Activated T-helper 9 cell treated with anti-CD3 and anti-CD28 coated beads, Interleukin-2, amount 50 U/mL, for 16 hours (primary cell): ENCODE measurements around the gene KCNK1.
"Not testable (repeated sequence)": the region's sequence is repeated elsewhere in the genome, so short reads cannot be mapped to it uniquely, and the experiment has no call there.

Source experiments
- DNase-seq: peaks from one replicate; pipeline ENCODE4 v3.0.0-alpha.2; 2020; ENCODE audit warnings: low read depth

The KCNK1 gene

DNA sequence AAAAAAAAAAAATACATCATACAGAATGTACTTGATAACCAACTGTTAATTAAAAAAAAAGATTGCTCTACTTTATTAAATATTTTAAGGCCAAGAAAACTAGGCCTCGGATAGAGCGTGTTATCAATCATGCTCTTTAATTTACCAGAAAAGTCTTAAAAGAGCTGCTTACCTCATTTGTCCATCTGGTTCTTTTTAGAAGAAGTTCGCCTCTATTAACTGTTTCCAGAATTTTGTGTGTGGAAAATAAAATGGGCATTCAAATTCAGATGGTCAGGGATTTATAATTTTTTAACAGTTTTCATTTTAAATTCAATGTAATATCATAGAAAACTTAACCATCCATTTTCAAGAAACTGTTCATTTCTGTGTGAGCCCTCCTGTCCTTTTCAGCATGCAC lies 53.8 kb downstream of the KCNK1 start:
- DNase-seq, result no peak

- no peak for DNase-seq
Observed at GRCh38 chr1:233668146-233668724, 54.3 kb downstream of the KCNK1 start.

DNA sequence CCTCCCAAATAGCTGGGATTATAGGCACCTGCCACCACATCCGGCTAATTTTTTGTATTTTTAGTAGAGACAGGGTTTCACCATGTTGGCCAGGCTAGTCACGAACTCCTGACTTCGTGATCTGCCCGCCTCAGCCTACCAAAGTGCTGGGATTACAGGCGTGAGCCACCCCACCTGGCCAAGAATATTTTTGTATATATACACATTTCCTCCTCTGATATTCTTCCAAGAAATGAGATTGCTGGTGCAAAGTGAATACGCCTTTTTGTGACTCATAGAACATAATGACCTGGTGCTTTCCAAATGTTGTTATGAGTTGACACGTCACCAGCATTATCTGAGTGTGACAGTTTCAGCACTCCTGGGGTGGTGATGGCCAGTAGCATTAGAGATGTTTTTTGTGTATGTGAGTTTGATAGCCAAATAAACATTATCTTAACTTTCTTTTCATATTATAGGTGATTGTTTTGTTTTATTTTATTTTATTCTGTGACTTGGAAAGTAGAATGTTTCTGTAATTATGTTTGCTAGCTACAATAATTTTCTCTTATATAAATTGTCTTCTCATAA lies 54.9 kb downstream of the KCNK1 start:
- no peak for DNase-seq

GRCh38 chr1:233670363-233670762 lies 56.5 kb downstream of the KCNK1 start:
- DNase-seq, result not testable (repeated sequence)

DNA sequence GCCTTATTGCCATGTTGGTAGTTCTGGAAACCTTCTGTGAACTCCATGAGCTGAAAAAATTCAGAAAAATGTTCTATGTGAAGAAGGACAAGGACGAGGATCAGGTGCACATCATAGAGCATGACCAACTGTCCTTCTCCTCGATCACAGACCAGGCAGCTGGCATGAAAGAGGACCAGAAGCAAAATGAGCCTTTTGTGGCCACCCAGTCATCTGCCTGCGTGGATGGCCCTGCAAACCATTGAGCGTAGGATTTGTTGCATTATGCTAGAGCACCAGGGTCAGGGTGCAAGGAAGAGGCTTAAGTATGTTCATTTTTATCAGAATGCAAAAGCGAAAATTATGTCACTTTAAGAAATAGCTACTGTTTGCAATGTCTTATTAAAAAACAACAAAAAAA lies 57.4 kb downstream of the KCNK1 start:
- no peak for DNase-seq

DNA sequence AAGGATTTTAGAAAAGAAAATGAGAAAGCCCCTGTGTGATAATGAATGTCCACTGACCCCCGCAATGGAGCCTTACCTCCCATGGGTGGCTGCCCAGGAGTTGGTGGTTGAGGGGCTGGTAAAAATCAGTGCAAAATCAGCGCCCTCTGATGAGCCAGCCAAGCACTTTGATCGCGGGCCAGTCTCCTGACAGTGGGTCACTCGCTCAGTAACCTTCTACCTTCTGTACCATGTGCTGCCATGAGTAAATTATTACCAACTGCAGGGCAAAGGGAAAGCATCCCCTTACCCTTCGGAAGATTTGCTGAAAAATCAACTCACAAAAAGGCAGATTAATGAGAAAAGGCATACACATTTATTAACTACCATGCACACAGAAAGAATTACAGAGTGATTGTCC lies 58.8 kb downstream of the KCNK1 start:
- DNase-seq, result no peak

- no peak for DNase-seq
Observed at GRCh38 chr1:233673261-233673946, 59.5 kb downstream of the KCNK1 start.

DNA sequence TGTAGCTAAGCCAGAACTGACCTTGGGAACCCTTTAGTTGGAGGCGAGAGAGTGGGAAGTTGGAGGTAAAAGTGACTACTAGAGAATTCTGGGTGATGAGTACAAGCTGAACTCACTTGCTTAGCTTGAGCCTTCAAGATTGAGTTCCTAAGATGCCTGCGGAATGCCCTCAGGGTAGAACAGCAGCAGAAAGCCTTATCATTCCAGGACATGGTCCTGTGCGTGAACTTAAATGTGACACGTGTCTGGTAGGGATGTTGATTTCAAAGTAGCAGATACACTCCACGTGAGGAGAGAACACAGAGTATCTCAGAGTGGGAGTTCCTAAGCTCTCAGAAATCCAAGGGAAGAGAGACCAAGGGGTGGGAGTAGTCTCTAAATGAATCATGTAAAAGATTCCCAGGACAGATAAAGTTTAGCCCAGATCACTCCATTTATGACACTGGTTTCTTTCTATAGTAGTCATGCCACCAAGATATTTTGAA lies 60.1 kb downstream of the KCNK1 start:
- no peak for DNase-seq

GRCh38 chr1:233675446-233675845 lies 61.5 kb downstream of the KCNK1 start:
- DNase-seq, result no peak

DNA sequence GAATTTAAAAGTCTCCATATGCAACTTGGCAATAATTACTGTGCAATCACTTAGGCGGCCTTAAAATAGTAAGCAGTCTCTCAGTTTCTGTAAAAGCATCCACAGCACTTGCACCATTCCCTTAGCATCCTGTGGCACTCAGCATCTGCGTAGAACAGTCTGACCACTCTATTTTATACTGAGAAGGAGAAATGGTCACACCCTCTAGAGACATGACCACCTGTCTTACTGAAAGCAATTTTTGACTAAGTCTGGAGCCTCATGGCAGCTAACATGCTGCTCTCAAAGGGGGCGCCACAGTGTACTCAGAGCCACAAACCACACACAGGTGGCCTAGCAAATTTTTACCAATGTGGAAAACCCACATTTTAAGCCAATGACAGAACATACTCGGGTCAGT lies 62.0 kb downstream of the KCNK1 start:
- no peak for DNase-seq

GRCh38 chr1:233677690-233678354 lies 63.9 kb downstream of the KCNK1 start:
- DNase-seq, result no peak

- DNase-seq, result no peak
Observed at GRCh38 chr1:233679030-233679429, 65.1 kb downstream of the KCNK1 start.

GRCh38 chr1:233679591-233680373 lies 65.9 kb downstream of the KCNK1 start:
- no peak for DNase-seq

- DNase-seq, result no peak
Observed at GRCh38 chr1:233681285-233681684, 67.4 kb downstream of the KCNK1 start.

- not testable (repeated sequence) for DNase-seq
Observed at GRCh38 chr1:233686653-233687052, 72.7 kb downstream of the KCNK1 start.

- no peak for DNase-seq
Observed at GRCh38 chr1:233689017-233689747, 75.3 kb downstream of the KCNK1 start.

DNA sequence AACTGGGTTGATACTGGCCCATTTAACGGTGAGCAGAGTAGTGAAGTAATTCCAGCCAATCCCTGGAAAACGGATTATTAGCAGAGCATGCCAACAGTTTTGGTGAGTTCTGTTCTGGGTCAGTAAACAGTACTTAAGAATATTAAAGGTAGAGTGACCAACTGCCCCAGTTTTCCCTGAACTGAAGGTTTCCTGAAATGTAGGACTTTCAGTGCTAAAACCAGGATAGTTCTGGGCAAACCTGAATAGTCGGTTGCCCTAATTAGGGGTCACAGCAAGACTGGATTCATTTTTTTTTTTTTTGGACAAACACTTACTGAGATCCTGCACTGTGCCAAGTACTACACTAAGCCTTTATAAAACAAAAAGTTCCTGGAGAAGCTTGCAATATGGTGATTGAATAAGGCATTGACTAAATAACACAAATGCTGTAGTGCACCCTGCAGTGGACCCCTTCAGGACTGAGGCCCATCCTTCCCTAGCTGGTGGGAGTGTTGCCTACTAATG lies 75.9 kb downstream of the KCNK1 start:
- no peak for DNase-seq

- no peak for DNase-seq
Observed at GRCh38 chr1:233695901-233696300, 82.0 kb downstream of the KCNK1 start.

DNA sequence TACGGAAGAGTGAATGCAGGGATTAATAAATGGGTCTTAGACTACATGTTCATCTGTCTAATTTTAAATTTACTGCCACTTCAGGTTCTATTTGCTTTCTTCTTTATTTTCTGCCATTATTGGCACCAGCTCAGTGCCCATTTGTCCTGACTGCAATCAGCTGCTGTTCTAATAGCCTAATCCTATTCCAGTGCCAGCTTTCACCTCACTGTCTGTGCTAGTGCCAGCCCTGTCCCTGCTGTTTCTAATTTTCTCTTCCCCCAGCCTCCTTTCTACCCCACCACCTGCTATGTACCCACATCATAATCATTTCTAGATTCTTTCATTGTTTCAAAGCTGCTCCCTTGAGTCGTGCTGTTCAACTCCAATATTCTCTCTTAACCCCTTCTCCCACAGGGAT lies 86.4 kb downstream of the KCNK1 start:
- no peak for DNase-seq

- no peak for DNase-seq
Observed at GRCh38 chr1:233704170-233704897, 90.4 kb downstream of the KCNK1 start.
